Trophoblast cell (in vitro differentiated cells and primary cell): ENCODE results near the gene ISX.
A peak's percentile ranks its signal among the peaks of the same experiment; 100 is the strongest.
"Not testable (repeated sequence)": the region's sequence is repeated elsewhere in the genome, so short reads cannot be mapped to it uniquely, and the experiment has no call there.

Source experiments
- DNase-seq, 2 donors: peaks; one replicate each; pipeline ENCODE4 v3.0.0-alpha.2; 2016
- H2AFZ ChIP-seq: 2 replicates; pipeline ENCODE4 v1.6.1; 2013; ENCODE audit warnings: low read length, moderate library complexity, mild to moderate bottlenecking; ENCODE audit not compliant: insufficient read depth, poor library complexity
- H2AK5ac ChIP-seq: 2 replicates; pipeline ENCODE4 v1.6.1; 2013; ENCODE audit warnings: mild to moderate bottlenecking, low read length
- H2BK120ac ChIP-seq: 2 replicates; pipeline ENCODE4 v1.6.1; 2013; ENCODE audit warnings: low read length, mild to moderate bottlenecking, moderate library complexity; ENCODE audit not compliant: insufficient read depth, poor library complexity
- H2BK12ac ChIP-seq: 2 replicates; pipeline ENCODE4 v1.6.1; 2013; ENCODE audit warnings: mild to moderate bottlenecking, low read length, moderate library complexity
- H2BK5ac ChIP-seq: 2 replicates; pipeline ENCODE4 v1.6.1; 2013; ENCODE audit warnings: low read length, low read depth, moderate library complexity, mild to moderate bottlenecking; ENCODE audit not compliant: poor library complexity
- H3K14ac ChIP-seq: 2 replicates; pipeline ENCODE4 v1.6.1; 2013; ENCODE audit warnings: mild to moderate bottlenecking, low read length
- H3K18ac ChIP-seq: 2 replicates; pipeline ENCODE4 v1.6.1; 2013; ENCODE audit warnings: mild to moderate bottlenecking, low read length
- H3K23ac ChIP-seq: 2 replicates; pipeline ENCODE4 v1.6.1; 2013; ENCODE audit warnings: low read length
- H3K27ac ChIP-seq: 2 replicates; pipeline ENCODE4 v1.5.1; 2013; ENCODE audit warnings: low read depth, mild to moderate bottlenecking, inconsistent platforms, low read length, moderate library complexity
- H3K27me3 ChIP-seq: 2 replicates; pipeline ENCODE4 v1.6.1; 2013; ENCODE audit warnings: inconsistent platforms, mild to moderate bottlenecking, low read length, moderate library complexity; ENCODE audit not compliant: insufficient read depth
- H3K36me3 ChIP-seq, 2 experiments: 1 replicate in 1 of 2; 2 replicates in 1 of 2; pipeline ENCODE4 v1.6.1; 2013; ENCODE audit warnings: low read length in 2 of 2, mild to moderate bottlenecking in 2 of 2, moderate library complexity in 1 of 2; ENCODE audit not compliant: insufficient read depth in 2 of 2, control insufficient read depth in 1 of 2
- H3K4ac ChIP-seq: 2 replicates; pipeline ENCODE4 v1.6.1; 2013; ENCODE audit warnings: low read depth, mild to moderate bottlenecking, low read length, moderate library complexity
- H3K4me1 ChIP-seq, 2 experiments: 1 replicate in 1 of 2; 2 replicates in 1 of 2; pipeline ENCODE4 v1.6.1; 2013; ENCODE audit warnings: low read length in 2 of 2, mild to moderate bottlenecking in 2 of 2, moderate library complexity in 1 of 2; ENCODE audit not compliant: insufficient read depth in 2 of 2, control insufficient read depth in 1 of 2
- H3K4me2 ChIP-seq: 2 replicates; pipeline ENCODE4 v1.6.1; 2013; ENCODE audit warnings: inconsistent platforms, mild to moderate bottlenecking, low read length, moderate library complexity
- H3K4me3 ChIP-seq: 2 replicates; pipeline ENCODE4 v1.5.1; 2013; ENCODE audit warnings: mild to moderate bottlenecking, low read depth, low read length, inconsistent platforms
- H3K79me1 ChIP-seq: one replicate; pipeline ENCODE4 v1.6.1; 2013; ENCODE audit warnings: low read length
- H3K79me2 ChIP-seq: 2 replicates; pipeline ENCODE4 v1.6.1; 2013; ENCODE audit warnings: low read length, mild to moderate bottlenecking; ENCODE audit not compliant: control insufficient read depth, insufficient read depth, poor library complexity
- H3K9ac ChIP-seq: 2 replicates; pipeline ENCODE4 v1.6.1; 2013; ENCODE audit warnings: mild to moderate bottlenecking, low read length
- H3K9me3 ChIP-seq: 2 replicates; pipeline ENCODE4 v1.6.1; 2013; ENCODE audit warnings: low read depth, mild to moderate bottlenecking, control low read depth, inconsistent platforms, low read length; ENCODE audit not compliant: insufficient read depth
- H4K12ac ChIP-seq: 2 replicates; pipeline ENCODE4 v1.6.1; 2013; ENCODE audit warnings: low read depth, mild to moderate bottlenecking, low read length, moderate library complexity
- H4K8ac ChIP-seq: 2 replicates; pipeline ENCODE4 v1.6.1; 2013; ENCODE audit warnings: low read depth, mild to moderate bottlenecking, low read length, moderate library complexity
- H4K91ac ChIP-seq: one replicate; pipeline ENCODE4 v1.6.1; 2013; ENCODE audit warnings: low read depth, mild to moderate bottlenecking, low read length, moderate library complexity
- WGBS: extraction: QIAGEN DNeasy Blood & Tissue Kit; methylation state at CpG from one replicate; pipeline ENCODE4 v1.1.7; 2013; ENCODE audit warnings: missing lambda C conversion rate; ENCODE audit not compliant: insufficient read length, insufficient coverage; ENCODE audit errors: extremely low coverage; 5-methylcytosine and 5-hydroxymethylcytosine counted together

ISX gene

GRCh38 chr22:35044607-35045390, 21.2 kb upstream of the ISX start:
- H3K9me3 ChIP-seq = no peaks in the 10 kb centered on the region
- WGBS = no CpG with 5 or more reads among the region's 5 CpGs

GRCh38 chr22:35045451-35045850, 20.5 kb upstream of the ISX start:
- Histone ChIP-seq H3K27ac (no peak overlapping the region), H3K4me2 (no peak overlapping the region), H3K36me3 (no peaks in the 10 kb centered on the region), H3K9me3 (no peaks in the 10 kb centered on the region), H2BK120ac (no peak overlapping the region), H2AK5ac (no peak overlapping the region), H3K79me2 (no peaks in the 10 kb centered on the region), H3K4me3 (no peak overlapping the region), H2BK12ac (no peak overlapping the region), H3K18ac (no peak overlapping the region), H2BK5ac (no peak overlapping the region), H3K4me1 (no peaks in the 10 kb centered on the region), H4K8ac (no peak overlapping the region), H3K14ac (no peak overlapping the region), H3K23ac (no peak overlapping the region), H3K9ac (no peak overlapping the region), H2AFZ (no peak overlapping the region), H3K27me3 (no peaks in the 10 kb centered on the region), H3K79me1 (no peaks in the 10 kb centered on the region), H4K12ac (no peak overlapping the region), H4K91ac (no peak overlapping the region), H3K4ac (no peak overlapping the region)
- DNase-seq = no peak
- no CpG with 5 or more reads among the region's 9 CpGs for WGBS

More at GRCh38 chr22:35044607-35045390, 21.2 kb upstream of the ISX start:
- H2BK120ac ChIP-seq = no peak overlapping the region
- DNase-seq = no peak
- H4K8ac ChIP-seq = no peak overlapping the region
- H2BK12ac ChIP-seq = no peak overlapping the region
- no peak overlapping the region for H4K91ac ChIP-seq
- no peak overlapping the region for H3K27ac ChIP-seq
- H2AK5ac ChIP-seq = no peak overlapping the region
- H3K36me3 ChIP-seq = no peaks in the 10 kb centered on the region
- H3K18ac ChIP-seq = no peak overlapping the region
- H3K4me2 ChIP-seq = no peak overlapping the region
- H3K14ac ChIP-seq = no peak overlapping the region
- no peak overlapping the region for H2BK5ac ChIP-seq
- H3K23ac ChIP-seq = no peak overlapping the region
- H4K12ac ChIP-seq = no peak overlapping the region
- H3K79me1 ChIP-seq = no peaks in the 10 kb centered on the region
- H2AFZ ChIP-seq = no peak overlapping the region
- no peak overlapping the region for H3K4ac ChIP-seq
- no peaks in the 10 kb centered on the region for H3K27me3 ChIP-seq
- no peaks in the 10 kb centered on the region for H3K79me2 ChIP-seq
- no peaks in the 10 kb centered on the region for H3K4me1 ChIP-seq
- no peak overlapping the region for H3K4me3 ChIP-seq
- H3K9ac ChIP-seq = no peak overlapping the region

- WGBS = no CpG with 5 or more reads among the region's 12 CpGs
- Histone ChIP-seq H3K18ac (no peak overlapping the region), H3K27ac (no peak overlapping the region), H3K4me3 (no peak overlapping the region), H2AFZ (no peak overlapping the region), H3K9ac (no peak overlapping the region), H4K91ac (no peak overlapping the region), H4K8ac (no peak overlapping the region), H3K9me3 (no peaks in the 10 kb centered on the region), H3K14ac (no peak overlapping the region), H3K4me1 (no peaks in the 10 kb centered on the region), H2BK5ac (no peak overlapping the region), H3K4ac (no peak overlapping the region), H3K27me3 (no peaks in the 10 kb centered on the region), H3K36me3 (no peaks in the 10 kb centered on the region), H2BK12ac (no peak overlapping the region), H2AK5ac (no peak overlapping the region), H2BK120ac (no peak overlapping the region), H3K23ac (no peak overlapping the region), H4K12ac (no peak overlapping the region), H3K79me2 (no peaks in the 10 kb centered on the region), H3K79me1 (no peaks in the 10 kb centered on the region), H3K4me2 (no peak overlapping the region)
- DNase-seq = no peak
Measured at GRCh38 chr22:35046744-35047462, 19.1 kb upstream of the ISX start.

GRCh38 chr22:35050038-35050437, 15.9 kb upstream of the ISX start:
- H4K12ac ChIP-seq, H2AFZ ChIP-seq, H3K4me3 ChIP-seq, H2AK5ac ChIP-seq, H3K18ac ChIP-seq, H3K23ac ChIP-seq, H3K4ac ChIP-seq, H3K9me3 ChIP-seq, H3K27ac ChIP-seq, H3K27me3 ChIP-seq, H3K79me1 ChIP-seq, H3K36me3 ChIP-seq, H2BK120ac ChIP-seq, H3K4me1 ChIP-seq, H4K8ac ChIP-seq, H2BK5ac ChIP-seq, H4K91ac ChIP-seq, H3K4me2 ChIP-seq, H3K79me2 ChIP-seq, H2BK12ac ChIP-seq, H3K9ac ChIP-seq, H3K14ac ChIP-seq: not testable (repeated sequence)
- DNase-seq = peak; percentile 14 to 39
- WGBS = no CpG with 5 or more reads among the region's 4 CpGs
